Central memory CD8-positive, alpha-beta T cell (primary cell): Measurements from ENCODE around the gene PHF23.

Experiments
- ATAC-seq: fragments of 150-1000 bp; cut with Tn5 transposase; replicated peaks from 2 replicates; pipeline ENCODE4 v1.10.0; 2022; ENCODE audit warnings: mild to moderate bottlenecking, moderate FRiP score, moderate number of reproducible peaks; ENCODE audit not compliant: poor library complexity, severe bottlenecking; ENCODE audit errors: extremely low read depth
- DNase-seq, 2 donors: peaks; one replicate each; pipeline ENCODE4 v3.0.0; 2021; ENCODE audit warnings: low spot score in 2 of 2
- H3K27ac Mint-ChIP-seq: one replicate; pipeline ENCODE4 v1.8.0; 2022; ENCODE audit warnings: low read depth, mild to moderate bottlenecking, moderate library complexity, mixed read lengths
- H3K27me3 Mint-ChIP-seq: one replicate; pipeline ENCODE4 v1.8.0; 2022; ENCODE audit warnings: mixed read lengths
- H3K36me3 Mint-ChIP-seq: one replicate; pipeline ENCODE4 v1.8.0; 2022; ENCODE audit warnings: mild to moderate bottlenecking, moderate library complexity, mixed read lengths; ENCODE audit not compliant: insufficient read depth
- H3K4me1 Mint-ChIP-seq: one replicate; pipeline ENCODE4 v1.8.0; 2022; ENCODE audit warnings: mixed read lengths
- H3K4me3 Mint-ChIP-seq: one replicate; pipeline ENCODE4 v1.8.0; 2022; ENCODE audit warnings: mild to moderate bottlenecking, moderate library complexity, mixed read lengths
- H3K9me3 Mint-ChIP-seq: one replicate; pipeline ENCODE4 v1.8.0; 2022; ENCODE audit warnings: mixed read lengths

PHF23 gene

DNA sequence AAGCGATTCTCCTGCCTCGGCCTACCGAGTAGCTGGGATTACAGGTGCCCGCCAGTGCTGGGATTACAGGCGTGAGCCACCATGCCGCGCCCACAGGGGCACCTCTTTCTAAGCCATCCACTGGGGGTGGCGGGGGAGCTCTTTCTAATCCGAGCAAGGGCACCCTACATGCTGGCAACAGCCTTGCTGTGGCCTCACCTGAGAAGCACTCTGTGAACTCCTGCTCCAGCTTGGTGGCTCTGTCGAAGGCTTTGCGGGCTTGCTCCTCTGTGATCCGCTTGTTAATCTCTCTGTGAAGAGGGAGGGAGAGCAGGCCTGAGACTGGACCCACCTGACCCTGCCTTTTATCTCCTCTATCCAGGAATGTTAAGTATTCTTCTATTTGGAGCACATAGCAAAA is 48.2 kb downstream of the PHF23 start:
- no peak for DNase-seq
- Mint-ChIP-seq H3K4me3 (no peak overlapping the region), H3K36me3 (peaks cover 5% of the 10 kb centered on the region), H3K4me1 (peaks cover 7% of the 10 kb centered on the region), H3K27me3 (no peaks in the 10 kb centered on the region), H3K27ac (no peak overlapping the region), H3K9me3 (no peaks in the 10 kb centered on the region)
- ATAC-seq, result no peak

DNA sequence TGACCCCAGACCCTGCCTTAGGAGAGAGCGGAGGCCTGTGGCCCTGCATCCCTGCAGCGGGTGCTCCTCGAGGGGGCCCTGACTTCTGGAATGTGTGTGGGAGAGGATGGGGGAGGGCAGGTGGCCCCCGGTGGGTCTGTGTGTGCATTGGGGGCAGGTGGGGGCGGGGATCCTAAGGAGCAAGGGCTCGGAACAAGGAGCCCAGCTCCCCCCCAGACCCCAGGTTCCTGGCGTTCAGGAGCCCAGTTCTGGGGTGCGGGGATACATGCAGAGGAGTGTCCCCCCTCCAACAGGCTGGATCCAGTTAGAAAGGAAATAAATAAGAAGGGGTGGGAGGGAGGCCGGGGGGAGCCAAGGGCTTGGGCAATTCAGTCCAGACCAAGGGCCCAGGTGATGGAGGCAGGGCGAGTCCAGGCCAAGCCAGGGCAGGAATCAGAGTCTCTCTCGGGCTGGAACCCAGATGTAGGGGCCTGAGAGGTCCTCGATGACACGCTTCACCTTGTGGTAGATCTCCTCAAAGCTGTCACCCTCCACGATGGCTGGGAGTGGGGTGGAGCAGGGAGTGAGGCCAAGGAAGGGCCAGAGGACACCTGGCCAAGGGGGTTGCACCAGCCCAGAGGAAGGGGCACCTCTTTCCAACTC is 48.9 kb downstream of the PHF23 start:
- no peak overlapping the region for H3K4me3 Mint-ChIP-seq
- ATAC-seq (no peak), DNase-seq (no peak)
- no peaks in the 10 kb centered on the region for H3K27me3 Mint-ChIP-seq
- peaks cover 5% of the 10 kb centered on the region for H3K36me3 Mint-ChIP-seq
- no peak overlapping the region for H3K27ac Mint-ChIP-seq
- H3K4me1 Mint-ChIP-seq, result peaks cover 7% of the 10 kb centered on the region
- H3K9me3 Mint-ChIP-seq, result no peaks in the 10 kb centered on the region

DNA sequence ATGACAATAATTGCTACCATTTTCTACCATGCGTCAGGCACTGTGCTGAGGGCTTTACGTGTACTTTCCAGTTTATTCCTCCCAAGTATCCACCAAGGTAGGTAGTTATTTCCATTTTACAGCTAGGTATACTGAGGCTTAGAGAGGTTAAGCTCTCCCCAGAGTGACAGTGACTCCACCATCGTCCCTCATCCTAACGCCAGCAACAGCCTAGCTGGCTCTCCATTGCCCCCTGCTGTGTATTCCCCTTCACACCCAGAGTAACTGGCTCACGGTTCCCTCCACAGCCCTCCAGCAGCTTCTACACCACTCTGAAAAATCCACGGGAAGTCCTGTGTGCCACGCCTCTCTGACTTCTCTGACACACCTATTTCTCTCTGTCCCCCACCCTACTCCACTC is 53.0 kb downstream of the PHF23 start:
- Mint-ChIP-seq H3K27ac (no peak overlapping the region), H3K4me1 (peaks cover 7% of the 10 kb centered on the region), H3K27me3 (no peaks in the 10 kb centered on the region), H3K4me3 (no peak overlapping the region), H3K9me3 (no peaks in the 10 kb centered on the region), H3K36me3 (no peaks in the 10 kb centered on the region)
- no peak for DNase-seq
- no peak for ATAC-seq
